GM10266 (cell line): Measurements from ENCODE around the gene CDK15.
A peak's percentile ranks its signal among the peaks of the same experiment; 100 is the strongest.

Source experiments
- DNase-seq: peaks from one replicate; pipeline ENCODE4 v3.0.0; 2012; ENCODE audit errors: extremely low spot score
- TF ChIP-seq, protein P1 (sequence below): IDR thresholded peaks from 2 replicates; pipeline ENCODE4 v1.5.1; 2012; ENCODE audit warnings: mild to moderate bottlenecking, low read depth; ENCODE audit not compliant: control insufficient read depth, insufficient read depth; ENCODE audit errors: missing control alignments

Gene CDK15

DNA sequence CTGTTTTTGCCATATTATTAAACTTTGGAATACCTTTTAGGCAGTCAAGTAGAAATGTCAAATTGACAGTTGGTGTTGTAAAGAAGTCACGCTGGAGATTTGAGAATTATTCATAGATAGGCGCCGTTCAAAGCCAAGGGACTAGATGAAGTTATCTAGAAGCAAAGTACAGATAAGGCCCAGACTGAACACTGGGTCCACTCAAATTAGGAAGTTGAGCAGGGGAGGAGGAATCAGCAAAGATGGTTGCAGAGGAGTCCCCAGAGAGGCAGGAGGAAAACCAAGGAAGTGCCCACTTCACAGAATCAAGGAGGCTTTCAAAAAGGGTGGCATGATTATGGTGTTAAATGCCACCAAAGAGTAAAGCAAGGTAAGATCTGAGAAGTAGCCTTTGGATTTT lies 16.0 kb upstream of the CDK15 start:
- TF ChIP-seq, protein P1, sequence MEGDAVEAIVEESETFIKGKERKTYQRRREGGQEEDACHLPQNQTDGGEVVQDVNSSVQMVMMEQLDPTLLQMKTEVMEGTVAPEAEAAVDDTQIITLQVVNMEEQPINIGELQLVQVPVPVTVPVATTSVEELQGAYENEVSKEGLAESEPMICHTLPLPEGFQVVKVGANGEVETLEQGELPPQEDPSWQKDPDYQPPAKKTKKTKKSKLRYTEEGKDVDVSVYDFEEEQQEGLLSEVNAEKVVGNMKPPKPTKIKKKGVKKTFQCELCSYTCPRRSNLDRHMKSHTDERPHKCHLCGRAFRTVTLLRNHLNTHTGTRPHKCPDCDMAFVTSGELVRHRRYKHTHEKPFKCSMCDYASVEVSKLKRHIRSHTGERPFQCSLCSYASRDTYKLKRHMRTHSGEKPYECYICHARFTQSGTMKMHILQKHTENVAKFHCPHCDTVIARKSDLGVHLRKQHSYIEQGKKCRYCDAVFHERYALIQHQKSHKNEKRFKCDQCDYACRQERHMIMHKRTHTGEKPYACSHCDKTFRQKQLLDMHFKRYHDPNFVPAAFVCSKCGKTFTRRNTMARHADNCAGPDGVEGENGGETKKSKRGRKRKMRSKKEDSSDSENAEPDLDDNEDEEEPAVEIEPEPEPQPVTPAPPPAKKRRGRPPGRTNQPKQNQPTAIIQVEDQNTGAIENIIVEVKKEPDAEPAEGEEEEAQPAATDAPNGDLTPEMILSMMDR: no peak
- no peak for DNase-seq

DNA sequence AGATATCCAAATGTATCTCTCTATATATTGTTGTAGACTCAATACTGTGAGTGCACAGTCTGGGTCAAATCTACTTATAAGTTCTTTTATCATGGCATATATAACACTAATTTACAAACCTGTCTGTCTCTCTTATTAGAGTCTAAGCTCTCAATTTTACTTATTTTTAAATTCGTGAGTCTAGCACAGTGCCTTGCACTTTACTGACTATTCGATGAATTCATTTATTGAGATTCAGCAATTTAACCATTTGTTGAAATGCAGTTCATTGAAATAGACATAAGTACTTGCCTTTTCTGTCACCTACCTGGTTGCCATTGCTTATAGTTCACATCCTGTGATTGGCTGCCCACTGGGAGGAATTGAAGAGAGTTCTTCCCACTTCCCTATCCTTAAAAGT lies 15.3 kb upstream of the CDK15 start:
- no peak for DNase-seq
- TF ChIP-seq, protein P1: no peak

DNA sequence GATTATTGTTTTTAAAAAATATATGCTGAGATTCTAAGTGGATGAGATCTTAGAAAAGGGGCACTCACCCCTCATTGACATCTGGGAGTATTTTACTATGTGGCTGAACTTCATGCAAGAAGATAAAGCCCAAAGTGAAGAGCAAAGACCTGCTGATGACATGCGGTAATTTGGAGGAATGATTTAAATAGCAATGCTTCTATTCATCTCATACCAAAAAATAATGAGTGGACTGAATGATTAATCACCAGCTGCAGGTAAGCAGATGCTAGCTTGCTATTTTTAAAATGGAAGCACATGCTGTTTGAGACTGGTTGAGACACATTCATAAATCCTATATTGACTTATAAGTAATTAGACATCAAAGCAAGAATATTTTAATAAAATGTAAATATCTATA lies 12.7 kb upstream of the CDK15 start:
- TF ChIP-seq, protein P1: no peak
- DNase-seq: no peak

DNA sequence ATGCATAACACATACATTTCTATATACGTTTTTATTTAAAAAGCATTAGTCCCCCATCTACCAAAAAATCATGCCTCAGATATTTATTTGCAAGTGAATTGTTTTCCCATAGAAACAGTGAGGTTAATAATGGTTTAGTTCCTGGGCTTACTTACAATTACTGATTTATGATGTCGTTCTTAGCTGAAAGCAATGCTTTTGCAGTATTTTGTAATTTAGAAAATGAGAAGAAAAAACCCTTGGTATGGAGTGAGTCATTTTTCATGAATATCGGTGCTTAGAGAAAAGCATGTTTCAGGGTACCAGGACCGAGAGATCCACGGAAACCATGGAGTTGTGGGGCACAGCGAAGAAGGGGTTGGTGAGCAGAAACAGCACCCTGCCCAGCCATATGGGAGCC lies 12.0 kb upstream of the CDK15 start:
- DNase-seq: no peak
- TF ChIP-seq, protein P1: no peak

DNA sequence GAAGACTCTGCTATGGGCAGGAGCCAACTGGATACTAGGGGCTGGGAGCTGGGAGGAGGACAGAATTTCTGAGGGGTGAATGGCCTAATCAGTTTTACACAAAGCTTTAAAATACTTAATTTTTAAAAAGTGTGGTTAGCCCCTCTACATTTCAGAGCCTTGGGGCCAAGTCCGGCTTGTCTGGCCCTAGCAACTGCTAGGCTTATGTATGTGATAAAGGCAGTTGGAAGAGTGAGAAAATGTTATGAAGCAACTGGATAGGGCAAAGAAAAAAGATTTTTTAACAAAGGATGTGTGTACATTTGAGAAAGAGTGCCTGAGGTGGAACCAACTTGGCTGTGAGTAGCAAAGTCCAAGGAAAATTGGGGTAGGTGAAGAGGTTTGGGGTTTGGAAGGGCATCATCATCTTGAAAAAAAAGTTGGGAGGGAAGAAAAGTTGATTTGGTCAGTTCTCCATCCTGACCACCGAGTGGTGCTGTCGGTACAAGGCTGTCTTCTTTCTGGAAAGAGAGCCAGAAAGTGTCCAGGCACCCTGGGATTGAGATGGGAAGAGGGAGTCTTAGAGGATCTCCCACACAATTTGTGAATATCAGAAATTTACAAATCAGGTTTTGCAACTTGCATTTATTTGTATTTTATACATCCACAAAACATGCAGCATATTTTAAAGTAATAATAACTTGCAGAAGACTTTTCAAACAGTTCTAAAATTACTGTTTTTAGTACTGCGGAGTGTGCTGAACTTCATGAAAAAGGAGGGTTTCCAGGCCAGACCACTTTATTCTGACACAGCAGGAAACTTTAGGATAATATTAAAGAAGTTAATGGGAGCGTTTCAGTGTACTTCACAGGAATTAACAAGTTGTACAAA lies 10.5 kb upstream of the CDK15 start:
- TF ChIP-seq, protein P1: peak; percentile 57
- DNase-seq: peak; percentile 44

DNA sequence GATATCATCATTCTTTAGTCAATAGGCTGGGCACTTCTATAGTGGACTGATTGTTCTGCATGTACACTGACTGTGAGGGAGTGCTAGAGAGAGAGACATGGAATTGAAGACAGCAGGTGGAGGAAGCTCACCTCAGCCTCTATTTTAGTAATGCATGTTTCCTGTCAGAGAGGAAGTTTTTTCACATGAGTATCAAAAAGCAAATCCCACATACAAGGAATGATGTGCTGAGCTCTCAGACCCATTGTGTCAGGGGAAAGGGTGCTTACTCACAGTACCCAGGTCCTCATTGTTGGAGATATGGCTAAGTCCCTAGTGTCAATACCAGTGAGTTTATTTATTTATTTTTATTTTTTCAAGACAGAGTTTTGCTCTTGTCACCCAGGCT lies 9.9 kb upstream of the CDK15 start:
- TF ChIP-seq, protein P1: no peak
- no peak for DNase-seq

DNA sequence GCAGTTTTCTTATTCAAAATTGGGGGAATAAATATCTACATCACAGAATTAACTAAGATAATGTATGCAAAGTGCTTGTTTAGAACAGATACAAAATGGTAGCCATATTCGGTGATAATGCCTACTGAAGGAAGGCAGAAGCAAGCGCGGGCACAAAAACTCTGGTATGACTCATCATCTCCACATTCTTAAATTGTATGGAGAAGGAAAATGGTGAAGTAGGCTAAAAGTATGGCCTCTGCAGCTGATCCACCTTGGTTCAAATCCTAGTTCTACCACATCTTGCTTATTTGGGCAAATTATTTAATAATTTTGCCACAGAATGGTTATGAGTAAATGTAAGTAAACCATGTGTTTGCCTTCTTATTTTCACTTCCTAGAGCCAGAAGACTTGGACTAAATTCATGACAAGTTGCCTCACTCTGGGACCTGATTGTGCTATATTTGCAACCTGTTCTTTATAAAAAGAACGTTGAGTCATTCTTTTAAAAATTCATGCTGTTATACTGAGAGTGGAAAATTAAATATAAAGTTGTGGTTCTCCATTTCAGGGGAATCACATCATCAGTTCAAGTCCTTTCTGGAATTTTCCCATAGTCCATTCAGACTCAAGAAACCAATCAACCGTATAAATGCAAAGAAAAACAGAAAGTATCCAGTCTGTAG lies 9.0 kb upstream of the CDK15 start:
- TF ChIP-seq, protein P1: no peak
- no peak for DNase-seq
